Psoas muscle (tissue), 8 donors: Measurements from ENCODE around the gene TRIM41. TPM values are rescaled to one million over a fixed set of nuclear protein-coding genes. Genes with fewer than 3 reads are reported as not detected.
"Not testable (repeated sequence)": the region's sequence is repeated elsewhere in the genome, so short reads cannot be mapped to it uniquely, and the experiment has no call there.

Source experiments
- ATAC-seq, 4 donors: fragments of 200-7000 bp; cut with Tn5 transposase; one replicate each; pipeline ENCODE4 v1.9.1; 2020; ENCODE audit warnings: moderate library complexity in 3 of 4, mild to moderate bottlenecking in 2 of 4
- DNase-seq, 2 donors: peaks; one replicate each; pipeline ENCODE4 v3.0.0-alpha.2; 2020
- H3K27ac ChIP-seq: fragments of 200-600 bp; one replicate; pipeline ENCODE4 v1.8.0; 2022
- H3K27me3 ChIP-seq, 3 donors: fragments of 200-600 bp in 1 of 3; one replicate each; pipeline versions ENCODE4 v1.6.1 to v1.8.0; 2013 to 2022; ENCODE audit warnings: low read length in 2 of 3, mild to moderate bottlenecking in 2 of 3, moderate library complexity in 1 of 3; ENCODE audit not compliant: insufficient read depth in 3 of 3
- H3K36me3 ChIP-seq, 2 donors: fragments of 200-600 bp in 1 of 2; one replicate each; pipeline versions ENCODE4 v1.6.1 to v1.8.0; 2013 to 2022; ENCODE audit warnings: low read depth in 1 of 2, mild to moderate bottlenecking in 1 of 2, moderate library complexity in 1 of 2; ENCODE audit not compliant: insufficient read depth in 1 of 2
- H3K4me1 ChIP-seq: fragments of 200-600 bp; one replicate; pipeline ENCODE4 v1.8.0; 2022
- H3K4me3 ChIP-seq: fragments of 200-600 bp; one replicate; pipeline ENCODE4 v1.8.0; 2022; ENCODE audit warnings: mild to moderate bottlenecking
- H3K9me3 ChIP-seq: fragments of 200-600 bp; one replicate; pipeline ENCODE4 v1.8.0; 2022
- CTCF ChIP-seq: fragments of 200-600 bp; IDR thresholded peaks from one replicate; pipeline ENCODE4 v1.8.0; 2022; ENCODE audit warnings: antibody characterized with exemption
- WGBS, 3 donors: extraction: QIAGEN DNeasy Blood & Tissue Kit; methylation state at CpG; one replicate each; pipeline versions ENCODE4 v1.1.6 to v1.1.7; 2013; 5-methylcytosine and 5-hydroxymethylcytosine counted together
- intact Hi-C, 2 donors: fragments of 100-400 bp; cut with DNase I; formaldehyde crosslinking; loops; one replicate each; pipeline versions ENCODE4 v1.11.0 to v1.14.2; 2022
- long read RNA-seq, 2 donors: library from polyadenylated mRNA; unstranded; transcript quantifications; one replicate each; pipeline ENCODE4 v2.0.0, GENCODE V29; 2021
- polyA plus RNA-seq, 3 donors: library from polyadenylated mRNA; stranded (reverse); fragments of 200-250 nt; gene quantifications; one replicate each; pipeline ENCODE4 v1.2.3, GENCODE V29; 2013
- total RNA-seq, 4 donors: library from RNA; stranded (reverse); fragmentation: NEBNext Ultra II Directional in 2 of 4; extraction: Animal tissue kit (Norgen Biotek cat#: 25700) in 2 of 4; gene quantifications; one replicate each; pipeline versions ENCODE4 v1.2.1 to v1.2.4, GENCODE V29; 2021 to 2023
- donor health status: healthy with polysubstance abuse.
- donor health status: DM: no; HTN: no; CAD: no; lungs with moderate emphysema.
- donor health status: Bipolar disorder and iron deficiency.
- donor health status: healthy.
- donor health status: DM: yes; HTN: yes; CAD: no.
- donor health status: DM: no; HTN: no; CAD: no.
- donor health status: DM: no; HTN: no; CAD: no.
- donor health status: DM: yes; HTN: yes; CAD: no.

The TRIM41 gene
- total RNA-seq (10 to 100 TPM; 26.6 to 33.6 (median 31.5) TPM), polyA plus RNA-seq (10 to 100 TPM; 12.5 to 44.0 (median 17.4) TPM)
- long read RNA-seq, donor 1, partial matches to known transcripts = 0 of 9 reads
- long read RNA-seq, donor 1, other reads (novel, unspliced or antisense) = 7 of 9 reads
- long read RNA-seq, donor 2, partial matches to known transcripts = 0 of 14 reads
- long read RNA-seq, donor 2, other reads (novel, unspliced or antisense) = 11 of 14 reads

GRCh38 chr5:181223058-181223728 lies at the start of gene TRIM41:
Gene TRIM41, plus strand, starts transcription at chr5:181223281. Its CDS starts 719 bp downstream, at chr5:181224000.
- H3K27me3 ChIP-seq = no peaks in the 10 kb centered on the region
- 0 to 1% (median 0%) methylated on average over 53 to 59 of the region's 59 CpGs for WGBS, 3 donors
- intact Hi-C loops = loop anchor here (1.0 to 2.0 kb wide), 3 partner anchors 16 to 38 kb away; partner anchors contain the start of genes RACK1 (in 1 of the 2) and TRIM52 (in 1 of the 2)
- ATAC-seq (peak; percentile 83 to 86 (median 85)), DNase-seq (peak; percentile 99 to 100)
- H3K36me3 ChIP-seq = peaks cover 0 to 17% of the 10 kb centered on the region in 2 donors
- no peaks in the 10 kb centered on the region for H3K9me3 ChIP-seq
- H3K4me3 ChIP-seq = peak within 1 kb of the TSS; percentile 97
- peak within 1 kb of the TSS; percentile 100 for H3K27ac ChIP-seq
- TF ChIP-seq CTCF = no peak
- peaks cover 14% of the 10 kb centered on the region for H3K4me1 ChIP-seq

GRCh38 chr5:181173420-181174342 lies 49.4 kb upstream of the TRIM41 start:
- Histone ChIP-seq H3K4me3 (peak overlapping the region; percentile 5), H3K27ac (no peak overlapping the region)
- intact Hi-C loops = no loop called here

GRCh38 chr5:181176254-181176952 lies 46.7 kb upstream of the TRIM41 start:
- intact Hi-C loops = no loop called here
- Histone ChIP-seq H3K4me3 (no peak overlapping the region), H3K27ac (no peak overlapping the region), H3K4me1 (no peaks in the 10 kb centered on the region), H3K9me3 (no peaks in the 10 kb centered on the region), H3K36me3 (no peaks in the 10 kb centered on the region), H3K27me3 (peaks cover 0 to 54% (median 23%) of the 10 kb centered on the region in 3 donors)
- no peak for DNase-seq
- 62 to 67% (median 65%) methylated on average over 3 of the region's 3 CpGs for WGBS, 3 donors
- ATAC-seq = no peak
- TF ChIP-seq CTCF = no peak

More at GRCh38 chr5:181173420-181174342, 49.4 kb upstream of the TRIM41 start:
- 3 to 8% (median 5%) methylated on average over 50 of the region's 50 CpGs for WGBS, 3 donors
- no peaks in the 10 kb centered on the region for H3K36me3 ChIP-seq
- H3K27me3 ChIP-seq = peaks cover 0 to 81% (median 30%) of the 10 kb centered on the region in 3 donors
- ATAC-seq = peak in 3 of 4 donors; percentile 33 to 48 (median 47)
- no peak for TF ChIP-seq CTCF
- DNase-seq = peak in 1 of 2 donors; percentile 37
- no peaks in the 10 kb centered on the region for H3K9me3 ChIP-seq
- no peaks in the 10 kb centered on the region for H3K4me1 ChIP-seq

GRCh38 chr5:181177559-181177958 lies 45.5 kb upstream of the TRIM41 start:
- WGBS, 3 donors = 46 to 50% (median 49%) methylated on average over 14 of the region's 14 CpGs
- intact Hi-C loops, H3K4me1 ChIP-seq, H3K27ac ChIP-seq, H3K9me3 ChIP-seq, ATAC-seq, H3K4me3 ChIP-seq, H3K36me3 ChIP-seq: not testable (repeated sequence)
- peak in 1 of 2 donors; percentile 17 for DNase-seq
- H3K27me3 ChIP-seq = peaks cover 0 to 43% (median 20%) of the 10 kb centered on the region in 3 donors
